Neural cell (in vitro differentiated cells): Measurements from ENCODE around the gene KRTAP2-2.

Experiments
- EP300 ChIP-seq: fragments of 450-650 bp; conservative IDR thresholded peaks from 2 replicates; pipeline ENCODE4 v1.6.1; 2014; ENCODE audit warnings: antibody characterized with exemption, mild to moderate bottlenecking, moderate library complexity; ENCODE audit not compliant: poor library complexity, severe bottlenecking
- EZH2 ChIP-seq: fragments of 200-600, 300-800 bp; shearing (Covaris generic), sonication (generic); IDR thresholded peaks from 2 replicates; pipeline ENCODE4 v1.6.1; 2014; ENCODE audit warnings: antibody characterized with exemption, low read length, borderline replicate concordance, mild to moderate bottlenecking; ENCODE audit not compliant: insufficient read depth, poor library complexity, severe bottlenecking
- MXI1 ChIP-seq: fragments of 450-650 bp; conservative IDR thresholded peaks from 2 replicates; pipeline ENCODE4 v1.6.1; 2014; ENCODE audit warnings: antibody characterized with exemption, mild to moderate bottlenecking; ENCODE audit not compliant: poor library complexity, severe bottlenecking
- POLR2AphosphoS5 ChIP-seq: IDR thresholded peaks from 2 replicates; pipeline ENCODE4 v1.6.1; 2012
- TAF1 ChIP-seq: IDR thresholded peaks from 2 replicates; pipeline ENCODE4 v1.6.1; 2012; ENCODE audit warnings: low read depth
- TF ChIP-seq, protein P1 (sequence below): fragments of 450-650 bp; IDR thresholded peaks from 2 replicates; pipeline ENCODE4 v1.5.1; 2014; ENCODE audit warnings: antibody characterized with exemption, mild to moderate bottlenecking, moderate library complexity; ENCODE audit not compliant: poor library complexity, severe bottlenecking
- TF ChIP-seq, protein P2 (sequence below): IDR thresholded peaks from 2 replicates; pipeline ENCODE4 v1.6.1; 2012; ENCODE audit warnings: borderline replicate concordance

GRCh38 chr17:41073676-41074075 is 18.6 kb upstream of the KRTAP2-2 start:
- TF ChIP-seq EZH2 (no peak), EP300 (no peak), TAF1 (no peak), POLR2AphosphoS5 (no peak), MXI1 (no peak)
- TF ChIP-seq, protein P1, sequence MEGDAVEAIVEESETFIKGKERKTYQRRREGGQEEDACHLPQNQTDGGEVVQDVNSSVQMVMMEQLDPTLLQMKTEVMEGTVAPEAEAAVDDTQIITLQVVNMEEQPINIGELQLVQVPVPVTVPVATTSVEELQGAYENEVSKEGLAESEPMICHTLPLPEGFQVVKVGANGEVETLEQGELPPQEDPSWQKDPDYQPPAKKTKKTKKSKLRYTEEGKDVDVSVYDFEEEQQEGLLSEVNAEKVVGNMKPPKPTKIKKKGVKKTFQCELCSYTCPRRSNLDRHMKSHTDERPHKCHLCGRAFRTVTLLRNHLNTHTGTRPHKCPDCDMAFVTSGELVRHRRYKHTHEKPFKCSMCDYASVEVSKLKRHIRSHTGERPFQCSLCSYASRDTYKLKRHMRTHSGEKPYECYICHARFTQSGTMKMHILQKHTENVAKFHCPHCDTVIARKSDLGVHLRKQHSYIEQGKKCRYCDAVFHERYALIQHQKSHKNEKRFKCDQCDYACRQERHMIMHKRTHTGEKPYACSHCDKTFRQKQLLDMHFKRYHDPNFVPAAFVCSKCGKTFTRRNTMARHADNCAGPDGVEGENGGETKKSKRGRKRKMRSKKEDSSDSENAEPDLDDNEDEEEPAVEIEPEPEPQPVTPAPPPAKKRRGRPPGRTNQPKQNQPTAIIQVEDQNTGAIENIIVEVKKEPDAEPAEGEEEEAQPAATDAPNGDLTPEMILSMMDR = no peak
- TF ChIP-seq, protein P2, sequence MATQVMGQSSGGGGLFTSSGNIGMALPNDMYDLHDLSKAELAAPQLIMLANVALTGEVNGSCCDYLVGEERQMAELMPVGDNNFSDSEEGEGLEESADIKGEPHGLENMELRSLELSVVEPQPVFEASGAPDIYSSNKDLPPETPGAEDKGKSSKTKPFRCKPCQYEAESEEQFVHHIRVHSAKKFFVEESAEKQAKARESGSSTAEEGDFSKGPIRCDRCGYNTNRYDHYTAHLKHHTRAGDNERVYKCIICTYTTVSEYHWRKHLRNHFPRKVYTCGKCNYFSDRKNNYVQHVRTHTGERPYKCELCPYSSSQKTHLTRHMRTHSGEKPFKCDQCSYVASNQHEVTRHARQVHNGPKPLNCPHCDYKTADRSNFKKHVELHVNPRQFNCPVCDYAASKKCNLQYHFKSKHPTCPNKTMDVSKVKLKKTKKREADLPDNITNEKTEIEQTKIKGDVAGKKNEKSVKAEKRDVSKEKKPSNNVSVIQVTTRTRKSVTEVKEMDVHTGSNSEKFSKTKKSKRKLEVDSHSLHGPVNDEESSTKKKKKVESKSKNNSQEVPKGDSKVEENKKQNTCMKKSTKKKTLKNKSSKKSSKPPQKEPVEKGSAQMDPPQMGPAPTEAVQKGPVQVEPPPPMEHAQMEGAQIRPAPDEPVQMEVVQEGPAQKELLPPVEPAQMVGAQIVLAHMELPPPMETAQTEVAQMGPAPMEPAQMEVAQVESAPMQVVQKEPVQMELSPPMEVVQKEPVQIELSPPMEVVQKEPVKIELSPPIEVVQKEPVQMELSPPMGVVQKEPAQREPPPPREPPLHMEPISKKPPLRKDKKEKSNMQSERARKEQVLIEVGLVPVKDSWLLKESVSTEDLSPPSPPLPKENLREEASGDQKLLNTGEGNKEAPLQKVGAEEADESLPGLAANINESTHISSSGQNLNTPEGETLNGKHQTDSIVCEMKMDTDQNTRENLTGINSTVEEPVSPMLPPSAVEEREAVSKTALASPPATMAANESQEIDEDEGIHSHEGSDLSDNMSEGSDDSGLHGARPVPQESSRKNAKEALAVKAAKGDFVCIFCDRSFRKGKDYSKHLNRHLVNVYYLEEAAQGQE = no peak
